Peyer's patch (tissue), 4 donors: Measurements from ENCODE around the gene TMEM132D.

Source experiments
- POLR2A ChIP-seq, 2 donors: fragments of 450-650 bp; IDR thresholded peaks; one replicate each; pipeline ENCODE4 v1.5.1; 2017; ENCODE audit warnings: antibody characterized with exemption in 2 of 2, mild to moderate bottlenecking in 2 of 2, moderate library complexity in 2 of 2
- TF ChIP-seq, protein P1 (sequence below), 6 experiments: fragments of 450-650 bp in 4 of 6; fragments of 200-600 bp in 2 of 6; sonication (generic) in 1 of 6; IDR thresholded peaks; one replicate each; pipeline ENCODE4 v1.5.1; 2017 to 2019; ENCODE audit warnings: antibody characterized with exemption in 6 of 6, mild to moderate bottlenecking in 3 of 6, moderate library complexity in 1 of 6

- TF ChIP-seq, protein P1, sequence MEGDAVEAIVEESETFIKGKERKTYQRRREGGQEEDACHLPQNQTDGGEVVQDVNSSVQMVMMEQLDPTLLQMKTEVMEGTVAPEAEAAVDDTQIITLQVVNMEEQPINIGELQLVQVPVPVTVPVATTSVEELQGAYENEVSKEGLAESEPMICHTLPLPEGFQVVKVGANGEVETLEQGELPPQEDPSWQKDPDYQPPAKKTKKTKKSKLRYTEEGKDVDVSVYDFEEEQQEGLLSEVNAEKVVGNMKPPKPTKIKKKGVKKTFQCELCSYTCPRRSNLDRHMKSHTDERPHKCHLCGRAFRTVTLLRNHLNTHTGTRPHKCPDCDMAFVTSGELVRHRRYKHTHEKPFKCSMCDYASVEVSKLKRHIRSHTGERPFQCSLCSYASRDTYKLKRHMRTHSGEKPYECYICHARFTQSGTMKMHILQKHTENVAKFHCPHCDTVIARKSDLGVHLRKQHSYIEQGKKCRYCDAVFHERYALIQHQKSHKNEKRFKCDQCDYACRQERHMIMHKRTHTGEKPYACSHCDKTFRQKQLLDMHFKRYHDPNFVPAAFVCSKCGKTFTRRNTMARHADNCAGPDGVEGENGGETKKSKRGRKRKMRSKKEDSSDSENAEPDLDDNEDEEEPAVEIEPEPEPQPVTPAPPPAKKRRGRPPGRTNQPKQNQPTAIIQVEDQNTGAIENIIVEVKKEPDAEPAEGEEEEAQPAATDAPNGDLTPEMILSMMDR (IDR thresholded peaks at IDR 0.05): no peak
- no peak for TF ChIP-seq POLR2A (IDR thresholded peaks at IDR 0.05)
These were observed 183.2 kb downstream of the TMEM132D start for GRCh38 chr12:129720618-129721017.
